Caki2 (cell line): ENCODE measurements around the gene SYTL1. TPM values are rescaled to one million over a fixed set of nuclear protein-coding genes. Genes with fewer than 3 reads are reported as not detected.

Experiments used
- DNase-seq: peaks from one replicate; pipeline ENCODE4 v3.0.0-alpha.2; 2015; ENCODE audit warnings: low read depth
- in situ Hi-C: cut with HindIII; loops from 2 replicates; pipeline ENCODE4 v1.10.0; 2016; ENCODE audit warnings: low sequenced_read_pairs, low pct_unique_long_range_greater_than_20kb, mixed read lengths
- total RNA-seq: library from RNA; depleted of rRNA; stranded (reverse); fragments of >200 nt; shearing (Covaris generic); gene quantifications from 2 replicates; pipeline ENCODE4 v1.2.3, GENCODE V29; 2014; ENCODE audit warnings: low replicate concordance; rRNA removed

The SYTL1 gene
- total RNA-seq, 1 experiment from 2014 or later, result 39.3 TPM

DNA sequence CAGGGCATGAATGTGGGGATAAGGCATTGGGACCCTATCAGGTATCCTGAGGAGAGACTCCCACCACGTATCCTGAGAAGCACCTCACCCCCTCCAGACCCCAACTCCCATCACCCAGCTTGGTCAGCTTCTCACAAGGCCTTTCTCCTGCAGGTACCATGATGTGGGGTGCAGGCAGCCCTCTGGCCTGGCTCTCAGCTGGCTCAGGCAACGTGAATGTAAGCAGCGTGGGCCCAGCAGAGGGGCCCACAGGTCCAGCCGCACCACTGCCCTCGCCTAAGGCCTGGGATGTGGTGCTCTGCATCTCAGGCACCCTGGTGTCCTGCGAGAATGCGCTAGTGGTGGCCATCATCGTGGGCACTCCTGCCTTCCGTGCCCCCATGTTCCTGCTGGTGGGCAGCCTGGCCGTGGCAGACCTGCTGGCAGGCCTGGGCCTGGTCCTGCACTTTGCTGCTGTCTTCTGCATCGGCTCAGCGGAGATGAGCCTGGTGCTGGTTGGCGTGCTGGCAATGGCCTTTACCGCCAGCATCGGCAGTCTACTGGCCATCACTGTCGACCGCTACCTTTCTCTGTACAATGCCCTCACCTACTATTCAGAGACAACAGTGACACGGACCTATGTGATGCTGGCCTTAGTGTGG is 51.9 kb downstream of the SYTL1 start:
- DNase-seq, result no peak
- in situ Hi-C loops, result no loop called here

DNA sequence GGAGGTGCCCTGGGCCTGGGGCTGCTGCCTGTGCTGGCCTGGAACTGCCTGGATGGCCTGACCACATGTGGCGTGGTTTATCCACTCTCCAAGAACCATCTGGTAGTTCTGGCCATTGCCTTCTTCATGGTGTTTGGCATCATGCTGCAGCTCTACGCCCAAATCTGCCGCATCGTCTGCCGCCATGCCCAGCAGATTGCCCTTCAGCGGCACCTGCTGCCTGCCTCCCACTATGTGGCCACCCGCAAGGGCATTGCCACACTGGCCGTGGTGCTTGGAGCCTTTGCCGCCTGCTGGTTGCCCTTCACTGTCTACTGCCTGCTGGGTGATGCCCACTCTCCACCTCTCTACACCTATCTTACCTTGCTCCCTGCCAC is 52.4 kb downstream of the SYTL1 start:
- no peak for DNase-seq

DNA sequence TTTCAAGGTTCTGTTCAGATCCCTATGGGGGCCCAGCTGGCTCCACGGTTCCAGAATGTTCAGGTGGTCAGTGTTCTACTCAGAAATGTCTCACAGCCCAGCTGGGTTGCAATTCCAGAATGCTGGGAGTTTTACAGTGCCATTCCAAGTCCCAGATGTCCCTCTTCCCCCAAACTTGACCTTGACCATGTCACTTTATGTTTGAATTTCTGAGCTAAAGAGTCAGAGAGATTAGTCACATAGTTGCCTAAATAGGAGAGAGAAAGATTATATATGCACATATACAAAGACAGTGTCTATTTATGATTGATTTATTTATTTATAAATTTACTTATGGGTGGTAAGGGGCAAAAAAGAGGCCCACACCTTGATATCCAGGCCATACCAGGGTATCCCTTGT is 53.1 kb downstream of the SYTL1 start:
- no peak for DNase-seq
- in situ Hi-C loops, result no loop called here

More for the DNA sequence above, 52.4 kb downstream of the SYTL1 start:
- in situ Hi-C loops, result no loop called here

DNA sequence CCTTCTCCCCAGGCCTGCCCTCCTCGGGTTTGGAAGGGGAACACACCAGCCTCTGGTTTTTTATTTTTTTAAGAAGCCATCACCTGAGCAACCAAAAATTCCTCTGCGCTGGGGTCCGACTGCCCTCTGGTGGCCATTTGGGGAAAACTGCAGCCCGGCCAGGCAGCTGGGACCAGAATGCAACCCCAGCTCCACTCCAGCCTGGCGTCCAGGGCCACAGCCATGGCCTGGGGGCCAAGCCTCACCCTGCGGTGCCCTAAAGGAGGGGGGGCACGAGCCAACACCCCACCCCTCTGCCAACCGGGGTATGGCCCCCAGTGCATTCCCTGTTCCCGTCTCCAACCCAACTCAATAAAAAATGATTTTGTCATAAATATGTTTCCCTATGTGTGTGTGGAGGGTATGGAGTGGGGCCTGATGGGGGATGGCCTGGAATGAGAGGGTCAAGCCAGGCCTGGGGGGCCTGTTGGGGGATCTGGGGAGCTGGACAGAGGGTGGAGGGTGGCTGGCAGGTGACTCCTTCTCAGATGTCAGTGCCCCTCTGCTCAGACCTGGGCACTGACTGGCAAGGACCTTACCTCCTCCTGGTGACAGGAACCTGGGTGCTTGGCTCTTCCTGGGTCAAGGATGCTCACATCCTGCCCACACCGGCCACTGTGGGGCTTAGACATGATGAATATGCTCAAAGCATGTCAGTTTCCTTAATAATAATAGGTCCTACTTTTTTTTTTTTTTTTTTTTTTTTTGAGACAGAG is 53.8 kb downstream of the SYTL1 start:
- in situ Hi-C loops, result no loop called here
- peak; percentile 53 for DNase-seq

DNA sequence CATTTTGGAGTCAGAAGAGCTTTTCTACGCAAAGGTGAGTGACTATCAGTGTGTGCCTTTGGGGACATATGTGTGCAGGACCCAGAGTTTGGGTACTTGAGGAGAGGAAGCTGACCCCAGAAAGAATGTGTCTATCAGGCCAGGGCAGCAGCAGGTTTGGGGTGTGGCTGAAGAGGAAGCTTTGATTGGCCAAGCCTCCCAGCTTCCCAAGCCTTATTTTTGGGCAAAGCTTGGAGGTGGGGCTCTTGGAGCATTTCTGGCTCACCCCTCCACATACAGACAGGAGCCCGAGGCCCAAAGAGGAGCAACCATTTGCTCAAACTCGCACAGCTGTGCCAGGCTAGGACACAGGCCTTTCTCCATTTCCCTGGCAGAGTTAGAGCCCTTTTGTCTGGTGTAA is 55.3 kb downstream of the SYTL1 start:
- in situ Hi-C loops, result no loop called here
- DNase-seq, result no peak

DNA sequence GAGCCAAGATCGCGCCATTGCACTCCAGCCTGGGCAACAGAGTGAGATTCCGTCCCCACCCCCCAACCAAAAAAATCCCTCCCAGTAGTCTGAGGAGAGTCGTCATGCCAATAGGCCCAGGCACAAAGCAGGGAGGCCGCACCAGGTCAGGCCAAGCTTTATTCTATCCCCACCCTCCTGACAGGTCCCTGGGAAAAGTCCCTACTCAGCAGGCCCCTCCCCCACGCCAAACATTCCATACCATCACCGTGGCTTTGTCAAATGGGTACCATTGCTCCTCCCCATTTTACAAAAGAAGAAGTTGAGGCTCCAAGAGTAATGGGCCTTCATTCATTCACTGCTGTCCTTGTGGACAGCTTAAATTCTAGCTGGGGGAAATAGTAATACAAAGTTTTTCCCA is 55.9 kb downstream of the SYTL1 start:
- in situ Hi-C loops, result no loop called here
- no peak for DNase-seq

DNA sequence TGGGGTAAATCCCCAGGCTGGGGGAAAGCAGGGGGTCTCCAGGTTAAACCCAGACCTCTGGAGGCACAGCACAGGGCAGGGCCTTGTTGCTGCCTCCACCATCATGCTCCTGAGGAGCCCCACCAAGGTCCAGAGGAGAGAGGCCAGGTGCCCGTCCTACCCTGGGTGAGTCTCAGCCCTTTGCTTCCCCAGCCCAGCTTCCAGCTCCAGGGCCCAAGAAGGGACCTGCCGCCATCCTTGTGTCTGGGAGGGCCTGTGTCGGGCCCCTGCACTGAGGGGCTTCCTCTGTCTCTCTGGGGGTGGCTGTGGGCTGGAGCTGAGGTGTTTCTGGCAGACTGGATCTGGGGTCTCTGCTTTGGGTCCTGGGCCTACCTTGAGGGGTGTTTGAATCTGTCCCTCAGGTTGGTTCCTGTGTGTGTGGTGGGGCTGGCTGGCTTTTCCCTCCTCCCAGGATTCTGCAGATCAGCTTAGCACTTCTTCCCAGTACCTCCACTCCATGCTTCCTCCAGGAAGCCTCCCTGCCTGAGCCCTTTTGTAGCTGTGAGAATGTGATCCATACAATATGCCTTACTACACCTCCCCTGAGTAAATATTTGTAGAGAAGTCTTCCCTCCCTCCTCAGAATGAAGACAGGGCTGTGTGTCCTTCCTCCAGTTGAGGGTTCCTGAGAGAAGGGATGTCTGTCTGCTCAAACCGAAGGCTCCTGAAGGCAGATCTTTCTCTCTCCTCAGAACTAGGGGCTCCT is 56.8 kb downstream of the SYTL1 start:
- in situ Hi-C loops, result no loop called here
- no peak for DNase-seq

DNA sequence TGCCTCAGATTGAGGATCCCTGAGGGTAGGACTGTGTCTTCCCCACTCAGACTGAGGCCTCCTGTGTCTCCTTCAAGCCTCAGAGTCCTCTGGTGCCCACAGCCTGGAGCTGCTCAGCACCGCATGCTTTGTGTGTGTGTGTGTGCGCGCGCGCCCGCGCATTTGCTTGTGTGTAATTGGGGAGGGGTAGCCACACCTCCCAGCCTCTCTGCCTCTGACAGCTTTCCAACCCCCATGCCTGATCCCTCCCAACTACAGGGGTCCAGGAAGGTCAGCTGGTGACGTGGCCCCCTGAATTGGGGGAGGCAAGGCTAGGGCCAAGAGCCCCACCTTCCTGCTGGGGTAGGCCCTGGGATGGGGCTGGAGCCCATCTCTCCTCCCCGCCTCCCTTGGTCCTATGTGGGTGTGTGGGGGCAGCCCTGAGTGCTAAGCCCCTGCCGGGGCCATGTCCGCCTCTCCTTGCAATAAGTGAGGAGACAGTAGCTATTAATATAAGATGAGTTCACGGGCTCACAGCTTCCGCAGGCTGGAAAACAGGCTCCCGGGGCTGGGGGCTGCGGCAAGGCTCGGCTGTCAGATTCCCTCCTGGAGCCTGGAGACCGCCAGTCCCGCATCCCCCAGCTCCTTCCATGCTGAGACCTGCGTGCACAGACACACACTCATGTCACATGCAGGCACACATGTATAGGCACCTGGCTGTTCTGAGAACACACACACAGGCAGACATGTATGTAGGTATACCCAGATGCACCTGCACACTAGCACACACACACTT is 57.6 kb downstream of the SYTL1 start:
- in situ Hi-C loops, result no loop called here
- no peak for DNase-seq

DNA sequence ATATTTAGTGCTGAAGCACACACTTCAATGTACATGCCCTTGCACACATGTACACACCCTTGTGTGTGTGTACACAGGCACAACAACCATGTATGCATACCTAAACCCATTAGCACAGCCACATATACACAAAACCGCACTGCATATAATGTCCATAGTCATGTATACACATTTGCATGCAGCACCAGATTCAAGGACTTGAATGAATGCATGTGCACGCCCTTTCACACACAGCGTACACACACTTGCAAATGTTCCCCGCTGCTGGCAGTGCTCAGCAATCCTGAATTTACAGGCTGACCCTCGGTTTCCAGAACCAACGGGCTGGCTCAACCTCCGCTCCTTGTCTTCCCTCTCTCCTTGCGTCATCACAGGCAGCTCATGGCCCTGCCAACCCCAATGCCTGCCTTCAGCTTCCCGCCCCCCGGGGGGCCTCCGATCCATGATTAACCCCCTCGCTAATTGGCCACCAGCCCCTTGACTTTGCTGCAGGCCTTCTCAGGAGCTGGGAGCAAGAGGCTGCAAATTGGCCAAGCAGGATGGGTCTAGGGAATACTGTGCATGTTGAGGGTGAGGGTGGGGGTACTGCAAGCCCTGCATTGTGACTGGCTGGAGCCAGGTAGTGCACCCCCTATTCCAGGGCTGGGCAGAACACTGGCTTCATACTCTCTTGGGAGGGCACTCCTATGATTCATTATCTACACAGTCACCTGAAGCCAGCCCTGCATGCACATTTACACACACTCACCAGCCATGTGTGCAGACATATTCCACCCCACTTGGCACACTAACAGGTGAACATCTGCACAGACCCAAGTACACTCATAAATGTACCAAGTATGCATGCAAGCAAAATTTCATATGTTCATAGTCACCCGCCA is 58.5 kb downstream of the SYTL1 start:
- no peak for DNase-seq
- in situ Hi-C loops, result no loop called here

DNA sequence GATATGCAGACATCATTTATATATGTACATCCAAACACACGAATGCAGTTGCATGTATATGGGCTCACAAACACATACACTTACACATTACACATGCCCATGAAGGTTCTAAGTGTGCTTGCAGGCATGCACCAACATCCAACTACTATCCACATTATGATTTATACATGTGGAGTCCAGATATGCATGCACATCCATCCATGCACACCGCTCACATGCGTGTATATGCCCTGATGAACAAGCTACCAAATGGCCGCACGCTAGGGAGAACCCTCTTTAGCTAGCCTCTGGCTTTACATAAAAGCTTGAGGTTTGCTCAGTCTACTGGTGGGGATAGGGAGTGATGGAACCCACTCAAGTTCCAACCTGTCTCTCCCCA is 59.1 kb downstream of the SYTL1 start:
- no peak for DNase-seq
- in situ Hi-C loops, result no loop called here

DNA sequence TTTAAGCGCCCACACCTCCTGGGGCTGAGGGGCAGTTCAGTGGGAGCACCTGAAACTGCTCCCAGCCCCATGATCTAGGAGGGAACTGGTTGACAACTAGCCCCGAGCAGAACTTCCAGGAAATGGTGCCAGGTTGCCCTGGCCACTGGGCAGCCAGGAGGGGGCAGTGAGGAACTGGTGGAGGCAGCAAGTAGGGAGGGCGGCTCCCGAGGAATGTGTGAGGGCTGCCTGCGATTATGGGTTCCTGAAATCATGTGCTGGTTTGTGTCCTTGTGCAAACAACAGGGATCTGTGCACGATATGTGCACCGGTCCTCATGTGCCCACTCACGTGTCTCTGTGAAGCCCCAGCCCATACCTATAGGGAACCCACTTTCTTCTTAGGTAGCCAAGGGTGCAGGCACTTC is 60.5 kb downstream of the SYTL1 start:
- in situ Hi-C loops, result no loop called here
- DNase-seq, result peak; percentile 39

DNA sequence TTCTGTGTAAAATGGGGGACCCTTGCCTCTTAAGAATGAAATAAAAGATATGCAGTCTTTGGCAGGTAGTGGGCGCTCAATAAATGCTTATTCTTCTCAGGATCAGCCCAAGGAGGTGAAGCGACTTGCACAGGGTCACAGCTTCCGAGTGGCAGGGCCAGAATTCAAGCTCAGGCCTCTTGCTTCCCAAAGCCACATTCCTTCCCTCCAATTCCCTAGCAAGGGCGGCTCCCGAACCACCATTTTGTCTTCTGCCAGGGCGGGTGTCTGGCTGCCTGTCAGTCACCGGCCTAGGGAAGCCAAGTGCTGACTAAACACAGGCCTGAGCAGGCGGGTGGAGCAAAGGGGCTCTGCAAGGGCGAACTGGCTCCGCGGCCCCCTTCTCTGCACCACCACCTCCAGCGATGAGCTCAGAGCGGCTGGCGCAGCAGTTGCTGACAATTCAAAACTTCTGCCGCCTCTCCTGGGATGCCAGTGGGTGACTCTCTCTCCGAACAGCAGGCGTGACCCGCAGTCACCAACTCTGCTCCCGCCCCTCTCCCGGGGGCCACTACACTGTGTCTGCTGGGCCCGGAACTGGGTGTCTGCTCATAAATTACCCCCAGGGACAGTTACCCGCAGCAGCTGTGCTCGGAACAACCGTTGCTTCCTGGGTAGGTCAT is 61.4 kb downstream of the SYTL1 start:
- in situ Hi-C loops, result no loop called here

More for the DNA sequence above, 61.4 kb downstream of the SYTL1 start:
- no peak for DNase-seq

Other genes starting within 250 kb of the SYTL1 start
- gene SLC9A1, start 186.9 kb upstream of the SYTL1 start, total RNA-seq, result 2.9 and 4.3 TPM in 2 replicates
- 7.0 and 11.6 TPM in 2 replicates for gene WDTC1, start 107.4 kb upstream of the SYTL1 start, total RNA-seq
- gene TMEM222, start 19.9 kb upstream of the SYTL1 start, total RNA-seq, result 34.8 and 36.0 TPM in 2 replicates
- 15.2 and 18.8 TPM in 2 replicates for gene MAP3K6, start 24.9 kb downstream of the SYTL1 start, total RNA-seq
- not detected in 2 replicates for gene FCN3, start 32.8 kb downstream of the SYTL1 start, total RNA-seq
- not detected in 2 replicates for gene CD164L2, start 41.3 kb downstream of the SYTL1 start, total RNA-seq
- 1.7 TPM in 1 of 2 replicates, not detected in the other for gene GPR3, start 50.6 kb downstream of the SYTL1 start, total RNA-seq
- 17.3 and 18.7 TPM in 2 replicates for gene WASF2, start 148.1 kb downstream of the SYTL1 start, total RNA-seq